ENCODE data around the gene ITGB6.
A peak's percentile ranks its signal among the peaks of the same experiment; 100 is the strongest.

ITGB6 gene

GRCh38 chr2:160221391-160222276 is 21.6 kb upstream of the ITGB6 start:
- TF ChIP-seq, protein P1, sequence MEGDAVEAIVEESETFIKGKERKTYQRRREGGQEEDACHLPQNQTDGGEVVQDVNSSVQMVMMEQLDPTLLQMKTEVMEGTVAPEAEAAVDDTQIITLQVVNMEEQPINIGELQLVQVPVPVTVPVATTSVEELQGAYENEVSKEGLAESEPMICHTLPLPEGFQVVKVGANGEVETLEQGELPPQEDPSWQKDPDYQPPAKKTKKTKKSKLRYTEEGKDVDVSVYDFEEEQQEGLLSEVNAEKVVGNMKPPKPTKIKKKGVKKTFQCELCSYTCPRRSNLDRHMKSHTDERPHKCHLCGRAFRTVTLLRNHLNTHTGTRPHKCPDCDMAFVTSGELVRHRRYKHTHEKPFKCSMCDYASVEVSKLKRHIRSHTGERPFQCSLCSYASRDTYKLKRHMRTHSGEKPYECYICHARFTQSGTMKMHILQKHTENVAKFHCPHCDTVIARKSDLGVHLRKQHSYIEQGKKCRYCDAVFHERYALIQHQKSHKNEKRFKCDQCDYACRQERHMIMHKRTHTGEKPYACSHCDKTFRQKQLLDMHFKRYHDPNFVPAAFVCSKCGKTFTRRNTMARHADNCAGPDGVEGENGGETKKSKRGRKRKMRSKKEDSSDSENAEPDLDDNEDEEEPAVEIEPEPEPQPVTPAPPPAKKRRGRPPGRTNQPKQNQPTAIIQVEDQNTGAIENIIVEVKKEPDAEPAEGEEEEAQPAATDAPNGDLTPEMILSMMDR (IDR thresholded peaks at IDR 0.05; ENCODE audit: low read depth, low read length), result no peak
- DNase-seq (ENCODE audit: extremely low read depth, low read depth), result no peak

DNA sequence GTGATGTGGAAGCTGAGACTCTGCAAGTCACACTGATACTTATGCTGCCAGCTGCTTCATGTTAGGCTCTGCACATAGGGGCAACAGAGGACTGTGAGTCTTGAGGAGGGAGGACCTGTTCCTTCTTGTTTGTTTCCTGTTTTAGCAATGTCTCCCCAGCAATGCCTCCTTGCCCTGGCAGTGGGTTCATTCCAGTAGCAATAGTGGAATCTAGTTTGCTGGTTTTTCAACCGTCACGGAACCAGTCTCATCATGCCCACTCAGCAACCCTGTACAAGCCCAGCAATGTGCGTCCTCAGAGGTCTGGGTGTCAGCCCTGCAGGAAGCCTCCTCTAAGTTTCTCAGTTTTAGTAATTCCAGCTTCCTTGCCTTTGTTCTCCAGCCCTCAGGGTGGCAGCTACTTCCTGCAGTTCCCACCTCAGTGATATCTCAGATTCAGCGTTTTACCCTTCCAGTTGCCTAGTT is 20.5 kb upstream of the ITGB6 start:
- TF ChIP-seq, protein P1 (IDR thresholded peaks at IDR 0.05; ENCODE audit: low read depth, low read length), result no peak
- DNase-seq (ENCODE audit: extremely low read depth, low read depth), result no peak

GRCh38 chr2:160220026-160220425 is 20.0 kb upstream of the ITGB6 start:
- DNase-seq (ENCODE audit: extremely low read depth, low read depth), result no peak
- TF ChIP-seq, protein P1 (IDR thresholded peaks at IDR 0.05; ENCODE audit: low read depth, low read length), result no peak

DNA sequence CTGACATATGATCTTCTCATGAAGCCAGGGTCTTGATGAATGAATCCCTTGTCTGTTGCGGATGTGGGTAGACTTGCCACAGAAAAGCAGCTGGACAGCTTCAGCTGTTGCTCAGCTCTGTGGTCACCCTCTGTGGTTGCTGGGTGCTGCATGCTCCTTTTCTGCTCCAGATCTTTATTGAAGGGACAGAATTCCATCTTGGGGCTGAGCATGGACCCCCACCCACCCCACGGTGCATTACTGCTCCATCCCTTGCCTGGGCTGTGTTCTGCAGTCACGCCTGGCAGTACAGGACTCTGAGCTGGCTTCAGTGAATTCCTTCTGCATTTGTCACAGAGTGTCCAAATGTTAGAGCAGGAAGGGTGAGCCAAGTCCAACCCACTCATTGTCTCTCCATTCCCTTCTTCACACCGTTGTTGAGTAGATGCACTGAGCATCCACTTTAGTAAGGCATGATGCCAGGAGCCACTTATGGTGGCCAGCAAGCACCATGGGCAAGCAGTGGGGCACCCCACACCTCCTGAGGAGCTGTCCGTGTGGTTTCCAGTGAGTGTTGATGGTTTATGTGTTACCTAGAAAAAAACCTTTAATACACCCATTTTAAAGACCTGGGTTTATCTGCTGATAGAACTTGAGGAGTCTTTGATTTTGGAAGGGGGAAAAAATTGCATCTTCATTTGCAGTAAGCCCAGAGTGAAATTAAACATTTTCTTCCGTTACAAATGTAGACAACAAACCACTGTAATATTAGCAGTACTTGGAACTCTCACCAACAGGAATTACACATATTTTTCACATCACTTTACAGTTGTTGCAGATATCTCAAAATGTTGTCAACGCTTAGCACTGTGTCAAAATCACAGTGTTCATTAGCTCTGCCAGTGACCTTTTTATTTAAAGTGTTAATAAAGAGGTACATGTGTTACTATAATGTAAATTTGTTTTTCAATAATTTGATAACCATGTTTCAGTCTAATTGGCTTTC is 14.7 kb upstream of the ITGB6 start:
- no peak for DNase-seq (ENCODE audit: extremely low read depth, low read depth)
- TF ChIP-seq, protein P1 (IDR thresholded peaks at IDR 0.05; ENCODE audit: low read depth, low read length), result no peak

DNA sequence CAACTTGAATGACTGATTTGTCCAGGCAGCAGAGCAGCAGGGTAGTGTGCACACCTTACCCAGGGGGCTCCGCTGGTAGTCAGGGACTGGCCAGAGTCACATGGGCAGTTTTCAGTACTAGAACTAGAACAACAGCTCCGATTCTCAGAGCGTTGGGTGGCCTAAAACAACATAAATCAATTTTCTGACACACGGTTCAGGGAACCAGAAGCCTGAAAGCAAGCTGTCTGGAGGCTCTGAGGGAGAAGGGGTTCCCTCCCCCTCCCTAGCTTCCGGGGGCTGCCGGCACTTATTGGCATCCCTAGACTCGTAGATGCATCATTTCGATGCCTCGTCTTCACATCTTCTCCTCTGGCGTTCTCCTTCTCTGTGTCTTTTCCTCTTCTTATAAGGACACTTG is 13.4 kb upstream of the ITGB6 start:
- no peak for DNase-seq (ENCODE audit: extremely low read depth, low read depth)

DNA sequence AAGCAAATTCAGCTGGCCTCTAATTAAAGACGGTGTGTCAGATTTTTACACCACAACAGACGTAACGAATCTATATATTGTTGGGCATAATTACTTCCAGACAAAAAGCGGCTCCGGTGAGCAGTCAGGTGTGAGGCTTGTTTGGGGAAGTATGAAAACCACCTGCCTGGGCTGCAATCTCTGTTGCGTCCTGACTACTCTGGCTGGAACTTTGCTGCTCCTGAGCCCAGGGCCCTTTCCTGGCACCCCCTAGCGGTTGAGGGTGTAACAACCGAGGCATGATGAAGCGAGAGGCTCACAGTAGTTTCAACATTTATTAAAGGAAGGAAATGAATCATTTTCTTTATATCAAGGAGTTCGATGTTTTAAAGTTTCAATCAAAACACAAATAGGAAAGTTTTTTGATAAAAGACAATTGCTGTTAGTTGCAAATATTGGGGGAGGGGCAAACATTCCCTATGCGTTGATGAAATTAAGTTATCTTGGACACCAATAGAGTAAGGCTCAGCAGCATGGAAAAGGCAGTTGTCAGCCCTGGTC is 10.6 kb upstream of the ITGB6 start:
- TF ChIP-seq, protein P1 (IDR thresholded peaks at IDR 0.05; ENCODE audit: low read depth, low read length), result peak; percentile 31
- no peak for DNase-seq (ENCODE audit: extremely low read depth, low read depth)

More for the DNA sequence above, 13.4 kb upstream of the ITGB6 start:
- TF ChIP-seq, protein P1 (IDR thresholded peaks at IDR 0.05; ENCODE audit: low read depth, low read length), result no peak

Measured in AG09319 (cell line).